HepG2 (cell line): Measurements from ENCODE around the gene PASK.

Experiments
- HNRNPL ChIP-seq: fragments of 200-400 bp; formaldehyde crosslinking; IDR thresholded peaks from 2 replicates; pipeline ENCODE4 v1.6.1; 2017; ENCODE audit warnings: mild to moderate bottlenecking, low read depth, low read length
- MYC ChIP-seq: sonication (generic); formaldehyde crosslinking; IDR thresholded peaks from 2 replicates; pipeline ENCODE4 v1.9.0; 2021; ENCODE audit warnings: missing genetic modification reagents, borderline replicate concordance
- PHF21A ChIP-seq: sonication (generic); formaldehyde crosslinking; IDR thresholded peaks from 2 replicates; pipeline ENCODE4 v1.5.0; 2020; ENCODE audit warnings: mild to moderate bottlenecking, missing genetic modification reagents
- PRPF4 ChIP-seq: fragments of 200-400 bp; formaldehyde crosslinking; IDR thresholded peaks from 2 replicates; pipeline ENCODE4 v1.6.1; 2016; ENCODE audit warnings: low read length, low read depth; ENCODE audit not compliant: poor library complexity, severe bottlenecking
- RAD21 ChIP-seq: fragments of 450-650 bp; formaldehyde crosslinking; IDR thresholded peaks from 2 replicates; pipeline ENCODE4 v1.5.0; 2020; ENCODE audit warnings: mild to moderate bottlenecking
- SATB2 ChIP-seq: sonication (generic); formaldehyde crosslinking; IDR thresholded peaks from 2 replicates; pipeline ENCODE4 v1.5.0; 2020; ENCODE audit warnings: missing genetic modification reagents

GRCh38 chr2:241068136-241068941, 80.9 kb downstream of the PASK start:
- TF ChIP-seq MYC (CRISPR knock-in tag): no peak
- no peak for TF ChIP-seq HNRNPL
- TF ChIP-seq PRPF4: no peak
- TF ChIP-seq PHF21A (CRISPR knock-in tag): no peak
- no peak for TF ChIP-seq RAD21 (CRISPR knock-in tag)
- TF ChIP-seq SATB2 (CRISPR knock-in tag): no peak
